Astrocyte (in vitro differentiated cells and primary cell): ENCODE data around the gene OMA1.

ENCODE experiments used
- EZH2 ChIP-seq: IDR thresholded peaks from 2 replicates; pipeline ENCODE4 v1.6.1; 2012; ENCODE audit warnings: mild to moderate bottlenecking, low read length, inconsistent platforms; ENCODE audit not compliant: insufficient read depth
- TF ChIP-seq, protein P1 (sequence below): IDR thresholded peaks from 2 replicates; pipeline ENCODE4 v1.5.1; 2011; ENCODE audit warnings: low read depth, mild to moderate bottlenecking, inconsistent platforms, low read length, moderate library complexity; ENCODE audit not compliant: insufficient read depth

DNA sequence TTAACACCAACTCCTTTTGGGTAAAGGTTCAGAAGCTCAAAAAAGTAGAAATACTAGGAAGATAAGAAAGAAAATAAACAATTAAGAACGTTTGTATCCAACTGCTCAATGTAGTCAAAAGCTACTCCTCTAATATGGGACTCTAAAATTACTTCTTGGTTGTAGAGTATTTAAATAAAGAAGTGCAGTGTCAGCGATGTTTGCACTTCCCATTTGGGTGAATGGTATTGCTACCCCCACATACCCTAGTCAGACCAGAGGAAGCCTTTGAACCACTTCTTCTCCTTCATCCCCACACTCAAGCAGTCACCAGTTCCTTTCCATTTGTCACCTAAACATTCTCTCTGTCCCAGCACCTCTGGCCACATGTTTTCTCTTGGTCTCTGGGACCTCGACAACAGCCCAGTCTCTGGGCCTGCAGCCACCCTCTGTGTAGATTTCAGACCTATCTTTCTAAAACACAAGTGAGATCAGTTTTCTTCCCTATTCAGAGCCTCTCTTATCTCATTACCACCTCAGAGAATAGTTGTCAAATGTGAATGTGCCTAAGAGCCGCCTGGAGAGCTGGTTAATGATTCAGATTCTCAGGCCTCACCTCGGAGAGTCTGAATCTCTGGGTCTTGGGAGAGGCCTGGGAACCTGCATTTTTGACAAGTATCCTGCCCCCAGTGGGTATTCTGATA lies 109.8 kb downstream of the OMA1 start:
- TF ChIP-seq, protein P1, sequence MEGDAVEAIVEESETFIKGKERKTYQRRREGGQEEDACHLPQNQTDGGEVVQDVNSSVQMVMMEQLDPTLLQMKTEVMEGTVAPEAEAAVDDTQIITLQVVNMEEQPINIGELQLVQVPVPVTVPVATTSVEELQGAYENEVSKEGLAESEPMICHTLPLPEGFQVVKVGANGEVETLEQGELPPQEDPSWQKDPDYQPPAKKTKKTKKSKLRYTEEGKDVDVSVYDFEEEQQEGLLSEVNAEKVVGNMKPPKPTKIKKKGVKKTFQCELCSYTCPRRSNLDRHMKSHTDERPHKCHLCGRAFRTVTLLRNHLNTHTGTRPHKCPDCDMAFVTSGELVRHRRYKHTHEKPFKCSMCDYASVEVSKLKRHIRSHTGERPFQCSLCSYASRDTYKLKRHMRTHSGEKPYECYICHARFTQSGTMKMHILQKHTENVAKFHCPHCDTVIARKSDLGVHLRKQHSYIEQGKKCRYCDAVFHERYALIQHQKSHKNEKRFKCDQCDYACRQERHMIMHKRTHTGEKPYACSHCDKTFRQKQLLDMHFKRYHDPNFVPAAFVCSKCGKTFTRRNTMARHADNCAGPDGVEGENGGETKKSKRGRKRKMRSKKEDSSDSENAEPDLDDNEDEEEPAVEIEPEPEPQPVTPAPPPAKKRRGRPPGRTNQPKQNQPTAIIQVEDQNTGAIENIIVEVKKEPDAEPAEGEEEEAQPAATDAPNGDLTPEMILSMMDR = no peak
- no peak for TF ChIP-seq EZH2
